Measurements from ENCODE around the gene SMIM44. TPM values are rescaled to one million over a fixed set of nuclear protein-coding genes. Genes with fewer than 3 reads are reported as not detected.
"Not testable (repeated sequence)": the region's sequence is repeated elsewhere in the genome, so short reads cannot be mapped to it uniquely, and the experiment has no call there.

SMIM44 gene
- total RNA-seq, 1 experiment from 2014 or later: not detected

GRCh38 chr19:3446657-3447056 lies 36.6 kb downstream of the SMIM44 start:
- H3K4me1 ChIP-seq (replicated peaks); H3K9me3 ChIP-seq (replicated peaks); H3K4me3 ChIP-seq; H3K27me3 ChIP-seq (replicated peaks); H3K27ac ChIP-seq; DNase-seq (ENCODE audit: low read depth in 1 of 2, low spot score in 2 of 2): not testable (repeated sequence)
- H3K36me3 ChIP-seq: peaks cover 84% of the 10 kb centered on the region

- no peaks in the 10 kb centered on the region for H3K27me3 ChIP-seq (replicated peaks)
- no peak overlapping the region for H3K27ac ChIP-seq
- peaks cover 89% of the 10 kb centered on the region for H3K36me3 ChIP-seq
- H3K4me1 ChIP-seq (replicated peaks): no peaks in the 10 kb centered on the region
- DNase-seq (ENCODE audit: low read depth in 1 of 2, low spot score in 2 of 2): no peak
- H3K9me3 ChIP-seq (replicated peaks): no peaks in the 10 kb centered on the region
- H3K4me3 ChIP-seq: no peak overlapping the region
Observed at GRCh38 chr19:3444695-3445234, 38.5 kb downstream of the SMIM44 start.

GRCh38 chr19:3443840-3444694 lies 39.2 kb downstream of the SMIM44 start:
- Histone ChIP-seq H3K36me3 (peaks cover 86% of the 10 kb centered on the region), H3K4me3 (no peak overlapping the region), H3K27ac (no peak overlapping the region), H3K4me1 (replicated peaks) (no peaks in the 10 kb centered on the region), H3K27me3 (replicated peaks) (no peaks in the 10 kb centered on the region), H3K9me3 (replicated peaks) (no peaks in the 10 kb centered on the region)
- no peak for DNase-seq (ENCODE audit: low read depth in 1 of 2, low spot score in 2 of 2)

- H3K4me3 ChIP-seq: no peak overlapping the region
- no peaks in the 10 kb centered on the region for H3K27me3 ChIP-seq (replicated peaks)
- peak in 1 of 2 experiments; percentile 41 for DNase-seq (ENCODE audit: low read depth in 1 of 2, low spot score in 2 of 2)
- H3K4me1 ChIP-seq (replicated peaks): no peaks in the 10 kb centered on the region
- H3K36me3 ChIP-seq: peaks cover 83% of the 10 kb centered on the region
- H3K27ac ChIP-seq: no peak overlapping the region
- H3K9me3 ChIP-seq (replicated peaks): no peaks in the 10 kb centered on the region
Observed at GRCh38 chr19:3442487-3443071, 40.7 kb downstream of the SMIM44 start.

- Histone ChIP-seq H3K9me3 (replicated peaks) (no peaks in the 10 kb centered on the region), H3K36me3 (peaks cover 84% of the 10 kb centered on the region), H3K27ac (no peak overlapping the region), H3K4me3 (no peak overlapping the region), H3K4me1 (replicated peaks) (no peaks in the 10 kb centered on the region), H3K27me3 (replicated peaks) (no peaks in the 10 kb centered on the region)
- DNase-seq (ENCODE audit: low read depth in 1 of 2, low spot score in 2 of 2): no peak
Observed at GRCh38 chr19:3441986-3442329, 41.3 kb downstream of the SMIM44 start.

- no peaks in the 10 kb centered on the region for H3K4me1 ChIP-seq (replicated peaks)
- no peaks in the 10 kb centered on the region for H3K27me3 ChIP-seq (replicated peaks)
- H3K36me3 ChIP-seq: peaks cover 84% of the 10 kb centered on the region
- no peak overlapping the region for H3K4me3 ChIP-seq
- no peak overlapping the region for H3K27ac ChIP-seq
- peak in 1 of 2 experiments; percentile 42 for DNase-seq (ENCODE audit: low read depth in 1 of 2, low spot score in 2 of 2)
- no peaks in the 10 kb centered on the region for H3K9me3 ChIP-seq (replicated peaks)
Observed at GRCh38 chr19:3441089-3441985, 41.9 kb downstream of the SMIM44 start.

- no peaks in the 10 kb centered on the region for H3K27me3 ChIP-seq (replicated peaks)
- no peak overlapping the region for H3K27ac ChIP-seq
- peaks cover 4% of the 10 kb centered on the region; the same call in 1 of the 2 replicates for H3K4me1 ChIP-seq (replicated peaks)
- H3K9me3 ChIP-seq (replicated peaks): no peaks in the 10 kb centered on the region
- DNase-seq (ENCODE audit: low read depth in 1 of 2, low spot score in 2 of 2): peak in 1 of 2 experiments; percentile 58
- peaks cover 84% of the 10 kb centered on the region for H3K36me3 ChIP-seq
- no peak overlapping the region for H3K4me3 ChIP-seq
Observed at GRCh38 chr19:3440082-3440481, 43.2 kb downstream of the SMIM44 start.

- peak overlapping the region; percentile 81 for H3K27ac ChIP-seq
- peak overlapping the region; percentile 40 for H3K4me3 ChIP-seq
- no peaks in the 10 kb centered on the region for H3K9me3 ChIP-seq (replicated peaks)
- peaks cover 10% of the 10 kb centered on the region for H3K4me1 ChIP-seq (replicated peaks)
- peaks cover 80% of the 10 kb centered on the region for H3K36me3 ChIP-seq
- peak; percentile 97 for DNase-seq (ENCODE audit: low read depth in 1 of 2, low spot score in 2 of 2)
- no peaks in the 10 kb centered on the region for H3K27me3 ChIP-seq (replicated peaks)
Observed at GRCh38 chr19:3434630-3435553, 48.3 kb downstream of the SMIM44 start.

GRCh38 chr19:3433805-3434540 lies 49.3 kb downstream of the SMIM44 start:
- no peak for DNase-seq (ENCODE audit: low read depth in 1 of 2, low spot score in 2 of 2)
- peaks cover 10% of the 10 kb centered on the region for H3K4me1 ChIP-seq (replicated peaks)
- peaks cover 78% of the 10 kb centered on the region for H3K36me3 ChIP-seq
- H3K27ac ChIP-seq: no peak overlapping the region
- no peaks in the 10 kb centered on the region for H3K9me3 ChIP-seq (replicated peaks)
- H3K4me3 ChIP-seq: no peak overlapping the region
- H3K27me3 ChIP-seq (replicated peaks): no peaks in the 10 kb centered on the region

DNA sequence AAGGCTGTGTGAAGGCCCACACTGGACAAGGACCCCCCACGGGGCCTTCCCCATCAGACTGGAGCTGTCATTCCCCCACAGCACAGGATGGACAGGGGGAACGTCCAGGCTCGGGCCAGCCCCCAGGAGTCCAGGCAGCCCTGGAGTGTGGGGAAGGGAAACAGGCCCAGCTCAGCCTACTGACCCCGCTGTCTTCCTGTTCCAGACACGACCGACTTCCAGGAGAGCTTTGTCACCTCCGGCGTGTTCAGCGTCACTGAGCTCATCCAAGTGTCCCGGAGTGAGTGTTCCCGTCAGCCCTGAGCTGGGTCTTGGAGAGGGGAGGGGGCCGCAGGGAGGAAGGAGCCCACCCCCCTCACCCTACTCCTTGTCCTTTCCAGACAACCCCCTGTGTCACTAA lies 49.9 kb downstream of the SMIM44 start:
- Histone ChIP-seq H3K9me3 (replicated peaks) (no peaks in the 10 kb centered on the region), H3K36me3 (peaks cover 77% of the 10 kb centered on the region), H3K4me3 (no peak overlapping the region), H3K27me3 (replicated peaks) (no peaks in the 10 kb centered on the region), H3K4me1 (replicated peaks) (peaks cover 10% of the 10 kb centered on the region), H3K27ac (no peak overlapping the region)
- no peak for DNase-seq (ENCODE audit: low read depth in 1 of 2, low spot score in 2 of 2)
